NCI-H226 (cell line): Measurements from ENCODE around the gene SETD5.

Experiments used
- DNase-seq: peaks from one replicate; pipeline ENCODE4 v3.0.0-alpha.2; 2015

SETD5 gene

GRCh38 chr3:9525078-9525477, 127.7 kb downstream of the SETD5 start:
- DNase-seq, result no peak
